Measurements from ENCODE around the gene PPP2R3B.
"Not testable (repeated sequence)": the region's sequence is repeated elsewhere in the genome, so short reads cannot be mapped to it uniquely, and the experiment has no call there.

PPP2R3B gene

DNA sequence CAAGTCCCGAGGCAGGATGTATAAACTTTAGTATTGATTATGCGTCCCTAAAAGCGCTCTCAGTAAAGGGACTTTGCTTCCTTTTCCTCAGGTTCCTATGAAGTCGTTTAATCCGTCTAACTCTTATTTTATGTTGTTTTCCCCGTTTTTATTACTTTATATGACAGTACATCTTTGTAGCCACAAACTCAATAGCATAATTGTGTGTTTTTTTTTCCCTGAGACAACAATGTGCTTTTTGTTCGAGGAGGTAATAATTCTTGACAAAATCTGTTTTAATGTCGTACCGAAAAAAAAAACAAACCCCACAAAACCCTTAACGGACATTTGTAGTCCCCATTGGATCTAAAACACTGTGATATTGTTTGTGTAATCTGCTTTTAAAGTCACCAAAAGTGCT is 17.9 kb upstream of the PPP2R3B start:
- DNase-seq = no peak

DNA sequence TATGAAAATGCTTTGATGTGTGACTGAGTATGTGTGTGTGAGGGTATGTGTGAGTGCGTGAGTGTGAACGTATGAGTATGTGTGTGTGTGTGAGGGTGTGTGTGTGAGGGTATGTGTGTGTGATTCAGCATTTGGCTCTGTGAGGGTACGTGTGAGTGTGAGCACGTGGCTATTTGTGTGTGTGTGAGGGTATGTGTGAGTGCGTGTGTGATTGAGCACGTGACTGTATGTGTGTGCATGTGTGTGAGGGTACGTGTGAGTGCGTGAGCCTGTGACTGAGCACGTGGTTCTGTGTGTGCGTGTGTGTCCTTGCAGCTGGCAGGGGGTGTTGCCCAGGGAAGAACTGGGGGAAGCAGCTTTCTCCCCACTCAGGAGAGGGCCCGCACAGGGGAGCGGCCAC is 16.1 kb upstream of the PPP2R3B start:
- DNase-seq = no peak

DNA sequence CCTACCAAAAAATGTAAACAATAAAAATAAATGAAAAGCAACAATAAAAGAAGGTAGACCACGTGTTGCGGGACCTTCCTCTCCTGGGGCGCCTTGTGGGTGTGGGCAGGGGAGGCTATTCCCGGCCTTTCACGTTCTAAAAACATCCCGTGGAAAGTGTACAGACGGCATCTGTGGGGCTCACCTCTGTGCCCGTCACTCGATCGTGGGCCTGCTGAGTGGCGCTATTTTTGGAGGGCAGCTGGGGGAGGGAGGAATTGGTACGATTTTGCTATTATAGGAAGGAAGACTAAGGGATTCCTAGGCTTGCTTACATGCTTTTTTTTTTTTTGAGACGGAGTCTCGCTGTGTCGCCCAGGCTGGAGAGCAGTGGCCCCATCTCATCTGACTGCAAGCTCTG is 13.6 kb upstream of the PPP2R3B start:
- no peak for DNase-seq

DNA sequence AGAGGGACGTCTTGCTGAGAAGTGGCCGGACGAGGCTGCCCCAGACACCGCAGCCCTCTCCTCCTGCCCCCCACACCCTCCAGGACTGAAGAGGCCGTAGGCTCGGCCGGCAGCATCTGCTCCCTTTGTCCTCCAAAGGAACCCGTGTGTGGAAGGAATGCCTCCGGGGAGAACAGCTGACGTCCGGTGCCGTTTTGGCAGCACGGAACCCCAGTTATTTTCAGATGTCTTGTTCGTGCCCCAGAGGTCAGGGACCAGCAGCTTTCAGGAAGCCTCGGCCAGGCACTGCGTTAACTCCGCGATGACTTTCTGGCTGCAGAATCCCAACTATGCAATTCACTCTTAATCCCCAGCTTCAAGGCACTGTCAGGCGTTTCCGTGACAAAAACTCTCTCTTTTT is 10.9 kb upstream of the PPP2R3B start:
- no peak for DNase-seq

DNA sequence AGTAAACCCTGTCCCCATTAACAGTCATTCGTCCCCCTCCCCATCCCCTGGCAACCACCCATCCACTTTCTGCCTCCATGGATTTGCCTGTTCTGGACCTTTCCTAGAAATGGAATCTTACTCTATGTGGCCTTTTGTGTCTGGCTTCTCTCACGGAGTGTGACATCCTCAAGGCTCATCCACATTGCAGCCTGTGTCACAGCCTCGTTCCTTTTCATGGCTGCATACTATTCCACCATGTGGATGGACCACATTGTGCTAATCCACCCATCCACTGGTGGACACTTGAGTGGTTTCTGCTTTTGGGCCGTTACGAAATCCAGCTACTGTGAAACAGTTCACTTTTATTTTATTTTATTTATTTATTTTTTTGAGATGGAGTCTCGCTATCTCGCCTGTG is 8.1 kb upstream of the PPP2R3B start:
- no peak for DNase-seq

DNA sequence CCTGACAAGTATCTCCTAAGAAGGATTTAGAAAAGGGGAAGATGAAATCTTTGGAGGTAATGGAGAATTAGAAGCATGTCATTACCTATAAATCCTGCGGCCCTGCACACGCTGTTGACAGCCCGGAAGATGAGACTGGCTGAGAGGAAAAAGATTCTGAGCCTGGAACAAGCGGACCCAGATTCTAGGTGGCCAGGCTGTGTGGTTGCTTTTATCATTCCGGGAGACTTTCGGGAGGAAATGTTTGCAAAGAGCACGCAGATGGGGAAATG is 5.8 kb upstream of the PPP2R3B start:
- DNase-seq = no peak

DNA sequence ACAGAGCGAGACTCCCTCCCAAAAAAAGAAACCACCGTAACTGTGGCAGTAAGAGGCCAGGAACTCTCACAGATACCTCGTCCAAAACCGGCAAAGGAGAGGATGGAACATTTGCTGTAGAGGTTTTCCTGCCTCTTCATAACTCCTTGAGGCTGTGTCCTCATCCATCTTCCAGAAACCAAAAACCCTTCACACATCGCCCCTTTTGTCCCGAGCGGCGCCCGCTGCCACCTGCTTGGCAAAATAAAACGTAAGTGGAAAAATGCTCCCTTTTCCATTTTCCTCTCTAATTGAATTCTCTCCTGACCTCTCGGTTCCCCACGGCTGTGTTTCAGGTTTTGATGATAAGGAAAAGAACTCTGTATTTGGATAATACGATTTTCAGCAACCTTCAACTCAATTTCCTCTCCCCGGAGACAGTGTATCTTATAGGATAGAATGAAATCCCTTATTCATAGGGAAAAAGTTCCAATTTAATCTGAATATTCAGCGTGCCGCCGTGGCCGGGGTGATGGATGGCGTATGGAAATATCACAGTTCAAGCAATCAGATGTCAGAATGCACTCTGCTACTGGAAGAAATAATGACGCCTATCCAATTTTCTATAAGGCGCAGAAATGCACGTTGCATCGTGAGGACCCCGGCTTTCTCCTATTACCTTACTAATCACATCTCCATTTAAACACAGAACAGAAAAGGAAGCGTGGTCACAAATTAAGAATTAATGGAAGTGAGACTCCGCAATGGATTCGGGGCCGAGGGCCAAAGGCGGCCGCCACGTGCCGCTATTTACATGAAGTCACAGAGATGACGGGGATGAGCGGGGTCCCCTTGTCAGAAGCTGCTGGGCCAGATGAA is 5.2 kb upstream of the PPP2R3B start:
- DNase-seq = no peak

DNA sequence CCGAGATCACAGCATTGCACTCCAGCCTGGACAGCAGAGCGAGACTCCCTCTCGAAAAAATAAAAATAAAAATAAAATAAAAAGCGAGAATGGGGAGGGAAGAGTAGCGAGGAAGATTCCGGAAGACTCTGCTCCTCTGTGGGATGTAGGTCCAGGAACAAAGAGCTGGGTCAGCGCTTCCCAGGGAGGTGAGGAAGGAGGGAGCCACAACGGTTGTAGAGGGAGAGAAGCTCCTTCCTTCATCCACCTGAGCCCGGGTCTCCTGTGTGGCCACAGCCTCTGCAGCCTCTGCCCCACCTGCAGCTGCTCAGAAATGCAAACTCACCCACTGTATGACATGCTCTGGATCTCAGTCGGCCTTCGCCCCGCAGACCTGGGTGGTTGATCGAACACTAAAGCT is 3.8 kb upstream of the PPP2R3B start:
- no peak for DNase-seq

DNA sequence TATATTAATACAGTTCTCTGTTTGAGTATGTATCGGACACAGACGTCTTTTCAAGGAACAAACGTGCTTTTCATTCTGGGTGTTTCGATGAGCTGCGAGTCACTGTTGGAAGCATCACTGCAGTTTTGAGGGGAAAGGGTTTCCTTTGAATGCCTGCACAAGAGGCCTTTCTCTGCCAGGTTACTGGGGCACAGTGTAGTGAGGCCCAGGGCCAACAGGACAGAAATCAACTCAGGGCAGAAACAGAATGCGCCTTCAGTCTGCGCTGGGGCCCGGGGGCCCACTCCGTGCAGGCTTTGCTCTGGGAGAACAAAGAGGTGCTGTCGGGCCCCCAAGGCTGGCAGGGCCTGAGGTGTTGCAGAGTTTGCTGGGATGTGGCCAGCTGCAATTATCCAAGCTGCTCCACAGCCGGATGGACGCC is 2.3 kb upstream of the PPP2R3B start:
- no peak for DNase-seq

DNA sequence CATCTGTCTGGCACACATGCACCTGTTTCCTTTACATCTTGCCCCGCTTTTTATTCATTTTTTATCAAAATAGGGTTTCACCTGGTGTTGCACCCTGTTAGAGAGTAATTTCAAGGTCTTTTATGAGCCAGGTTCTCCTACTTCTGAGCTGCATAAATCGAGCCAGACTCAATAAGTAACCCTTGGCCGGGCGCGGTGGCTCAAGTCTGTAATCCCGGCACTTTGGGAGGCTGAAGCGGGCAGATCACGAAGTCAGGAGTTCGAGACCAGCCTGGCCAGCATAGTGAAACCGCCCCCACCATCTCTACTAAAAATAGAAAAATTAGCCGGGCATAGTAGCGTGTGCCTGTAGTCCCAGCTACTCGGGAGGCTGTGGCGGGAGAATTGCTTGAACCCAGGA is 1.0 kb upstream of the PPP2R3B start:
- DNase-seq = no peak

DNA sequence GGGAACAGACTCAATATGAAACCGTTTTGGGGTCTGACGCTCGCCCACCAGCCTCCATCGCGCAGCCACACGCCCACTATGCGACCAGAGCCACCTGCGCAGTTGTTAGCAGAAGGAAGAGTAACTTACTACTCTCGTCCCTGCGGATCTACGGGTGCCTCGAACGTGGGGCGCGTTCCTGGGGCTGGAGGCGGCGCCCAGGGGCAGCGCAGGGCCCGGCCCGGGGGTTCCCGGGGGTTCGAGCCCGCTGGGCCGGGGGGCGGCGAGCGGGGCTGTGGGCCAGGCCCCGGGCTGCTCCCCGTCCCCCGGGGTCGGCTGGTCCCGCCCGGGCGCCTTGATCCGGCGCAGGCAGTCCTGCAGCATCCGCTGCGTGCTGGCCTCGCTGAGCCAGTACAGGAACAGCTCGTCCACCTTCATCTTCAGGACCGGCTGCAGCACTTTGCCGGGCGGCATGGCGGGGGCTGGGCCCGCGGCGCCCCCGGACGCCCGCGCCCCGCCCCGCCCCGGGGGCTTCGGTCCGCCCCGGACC is 404 bp downstream of the PPP2R3B start:
- DNase-seq = no peak

DNA sequence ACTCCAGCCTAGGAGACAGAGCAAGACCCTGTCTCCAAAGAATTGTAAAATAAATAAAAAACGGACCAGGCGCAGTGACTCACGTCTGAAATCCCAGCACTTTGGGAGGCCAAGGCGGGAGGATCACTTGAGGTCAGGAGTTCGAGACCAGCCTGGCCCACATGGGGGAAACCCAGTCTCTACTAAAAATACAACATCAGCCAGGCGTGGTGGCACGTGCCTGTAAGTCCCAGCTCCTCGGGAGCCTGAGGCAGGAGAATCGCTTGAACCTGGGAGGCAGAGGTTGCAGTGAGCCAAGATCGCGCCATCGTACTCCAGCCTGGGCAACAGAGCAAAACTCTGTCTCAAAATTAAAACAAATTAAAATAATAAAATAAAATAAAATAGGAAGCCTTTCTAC is 971 bp downstream of the PPP2R3B start:
- not testable (repeated sequence) for DNase-seq

DNA sequence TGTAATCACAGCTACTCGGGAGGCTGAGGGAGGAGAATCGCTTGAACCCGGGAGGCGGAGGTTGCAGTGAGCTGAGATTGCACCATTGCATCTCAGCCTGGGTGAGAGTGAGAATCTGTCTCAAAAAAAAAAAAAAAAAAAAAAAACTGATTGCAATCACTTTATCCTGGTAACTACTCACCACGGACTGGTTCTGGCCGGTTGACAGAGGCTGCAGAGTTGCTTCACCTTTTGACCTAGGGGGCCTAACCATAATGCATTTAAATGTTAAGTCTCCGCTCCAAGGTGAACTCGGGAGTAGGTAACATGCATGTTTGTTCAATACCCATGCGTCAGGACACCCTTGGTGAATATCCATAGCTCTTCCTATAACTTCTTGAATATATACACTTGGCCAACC is 1.8 kb downstream of the PPP2R3B start:
- no peak for DNase-seq

DNA sequence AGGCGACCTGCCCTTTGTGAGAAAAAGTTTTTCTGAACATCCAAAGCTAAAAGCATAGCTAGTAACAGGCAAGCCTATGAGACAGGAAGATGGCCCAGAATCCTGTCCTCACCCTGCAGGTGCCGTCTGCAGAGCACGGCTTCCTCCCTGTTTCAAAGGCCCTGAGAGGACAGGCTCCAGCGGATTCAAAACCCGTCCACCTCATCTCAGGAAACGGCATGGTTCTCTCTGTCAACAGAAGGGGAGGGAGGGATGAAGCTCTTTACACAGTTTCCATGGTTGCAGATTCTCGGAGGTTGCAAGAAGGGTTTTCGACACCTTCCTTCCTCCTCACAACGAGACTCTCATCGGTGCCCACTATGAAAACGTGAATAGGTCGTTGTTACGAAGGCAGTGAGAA is 8.3 kb downstream of the PPP2R3B start:
- no peak for DNase-seq

DNA sequence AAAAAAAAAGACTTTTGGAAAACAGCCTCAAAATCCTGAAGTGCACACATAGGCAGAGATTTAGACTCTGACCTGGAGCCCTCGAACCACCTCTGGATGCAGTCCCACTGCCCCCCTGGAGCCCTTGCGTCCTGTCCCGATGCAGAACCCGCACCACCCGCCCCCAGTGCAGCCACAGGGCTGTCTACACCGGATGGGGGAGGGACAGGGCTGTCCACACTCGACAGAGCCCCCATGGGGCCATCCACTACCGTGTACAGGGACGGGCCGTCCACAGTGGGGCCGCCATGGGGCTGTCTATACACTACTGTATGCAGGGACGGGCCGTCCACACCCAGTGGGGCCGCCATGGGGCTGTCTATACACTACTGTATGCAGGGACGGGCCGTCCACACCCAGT is 10.5 kb downstream of the PPP2R3B start:
- DNase-seq = not testable (repeated sequence)

DNA sequence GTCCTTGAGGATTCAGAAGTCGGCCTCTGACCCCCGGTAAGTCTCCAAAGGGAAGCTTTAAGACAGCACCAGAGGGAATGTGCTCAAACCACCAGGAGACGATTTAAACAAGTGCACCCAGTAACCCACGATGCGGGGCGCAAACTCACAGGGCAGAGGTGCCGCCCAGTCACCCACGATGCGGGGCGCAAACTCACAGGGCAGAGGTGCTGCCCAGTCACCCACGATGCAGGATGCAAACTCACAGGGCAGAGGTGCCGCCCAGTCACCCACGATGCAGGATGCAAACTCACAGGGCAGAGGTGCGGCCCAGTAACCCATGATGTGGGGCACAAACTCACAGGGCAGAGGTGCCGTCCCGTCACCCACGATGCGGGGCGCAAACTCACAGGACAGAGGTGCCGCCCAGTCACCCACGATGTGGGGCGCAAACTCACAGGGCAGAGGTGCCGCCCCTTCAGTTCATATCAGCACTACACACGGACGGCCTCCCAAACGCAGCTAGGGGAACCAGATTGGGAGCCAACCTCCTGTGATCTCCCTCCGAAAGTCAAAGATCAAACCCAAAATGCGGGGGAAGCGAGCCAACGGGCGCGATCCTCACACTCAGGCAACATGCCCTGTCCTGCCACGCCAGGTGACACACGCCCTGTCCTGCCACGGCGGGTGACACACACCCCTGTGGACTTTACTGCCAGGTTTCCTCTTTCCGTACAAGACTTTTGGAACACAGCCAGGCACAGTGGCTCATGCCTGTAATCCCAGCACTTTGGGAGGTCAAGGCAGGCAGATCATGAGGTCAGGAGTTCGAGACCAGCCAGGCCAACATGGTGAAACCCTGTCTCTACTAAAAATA is 11.3 kb downstream of the PPP2R3B start:
- DNase-seq = no peak

DNA sequence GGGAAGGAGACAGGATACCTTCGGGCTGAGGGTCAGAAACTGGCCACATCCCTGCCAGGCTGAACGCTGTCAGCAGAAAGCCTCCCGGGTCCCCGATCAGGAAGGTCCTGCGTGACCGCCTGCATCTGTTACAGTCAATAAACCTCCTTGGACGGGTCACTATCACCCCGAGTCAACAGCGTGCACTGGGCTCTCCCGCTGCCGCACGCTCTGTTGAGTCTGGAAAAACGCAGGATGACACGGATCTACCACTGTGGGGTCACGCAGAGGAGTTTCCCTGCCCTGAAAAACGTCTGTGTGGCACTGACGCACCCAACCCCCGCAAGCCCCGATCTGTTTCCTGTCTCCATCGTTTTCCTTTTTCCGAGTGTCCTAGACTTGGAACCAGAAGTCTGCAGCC is 12.1 kb downstream of the PPP2R3B start:
- no peak for DNase-seq

DNA sequence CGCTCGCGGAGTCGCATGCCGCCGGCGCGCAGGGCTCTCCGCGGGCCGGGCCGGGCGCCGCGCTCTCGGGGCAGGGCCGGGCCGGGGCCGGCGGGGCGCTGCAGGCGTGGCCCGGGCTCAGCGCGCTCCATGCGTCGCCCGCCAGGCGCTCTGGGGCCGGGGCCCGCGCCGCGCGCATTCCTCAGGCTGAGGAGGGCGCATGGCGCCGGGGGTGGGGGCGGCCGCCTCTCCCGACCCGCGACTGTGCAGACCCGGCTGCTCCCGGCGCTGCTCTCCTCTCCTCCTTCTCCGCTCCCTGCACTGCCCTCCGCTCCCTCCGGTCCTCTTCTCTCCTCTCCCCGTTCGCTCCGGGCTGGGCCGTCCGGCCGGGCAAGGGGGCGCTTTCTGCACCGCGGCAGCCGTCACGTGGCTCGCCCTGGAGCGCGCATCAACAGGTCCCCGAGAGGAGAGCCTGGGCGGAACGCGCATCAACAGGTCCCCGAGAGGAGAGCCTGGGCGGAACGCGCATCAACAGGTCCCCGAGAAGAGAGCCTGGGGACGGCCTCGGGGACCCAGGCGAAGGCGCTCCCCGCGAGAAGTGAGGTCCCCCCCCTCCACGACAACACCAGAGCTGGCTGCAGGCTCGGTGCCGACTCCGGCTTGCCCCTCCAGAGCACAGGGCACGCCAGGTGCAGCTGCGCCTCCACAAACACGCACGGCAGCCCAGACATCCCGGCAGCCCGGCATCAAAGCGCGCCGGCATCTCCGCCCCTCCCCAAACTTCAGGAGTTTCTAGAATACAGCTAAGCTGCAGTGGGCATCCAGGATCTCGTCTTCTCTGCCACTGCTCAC is 12.9 kb downstream of the PPP2R3B start:
- no peak for DNase-seq

DNA sequence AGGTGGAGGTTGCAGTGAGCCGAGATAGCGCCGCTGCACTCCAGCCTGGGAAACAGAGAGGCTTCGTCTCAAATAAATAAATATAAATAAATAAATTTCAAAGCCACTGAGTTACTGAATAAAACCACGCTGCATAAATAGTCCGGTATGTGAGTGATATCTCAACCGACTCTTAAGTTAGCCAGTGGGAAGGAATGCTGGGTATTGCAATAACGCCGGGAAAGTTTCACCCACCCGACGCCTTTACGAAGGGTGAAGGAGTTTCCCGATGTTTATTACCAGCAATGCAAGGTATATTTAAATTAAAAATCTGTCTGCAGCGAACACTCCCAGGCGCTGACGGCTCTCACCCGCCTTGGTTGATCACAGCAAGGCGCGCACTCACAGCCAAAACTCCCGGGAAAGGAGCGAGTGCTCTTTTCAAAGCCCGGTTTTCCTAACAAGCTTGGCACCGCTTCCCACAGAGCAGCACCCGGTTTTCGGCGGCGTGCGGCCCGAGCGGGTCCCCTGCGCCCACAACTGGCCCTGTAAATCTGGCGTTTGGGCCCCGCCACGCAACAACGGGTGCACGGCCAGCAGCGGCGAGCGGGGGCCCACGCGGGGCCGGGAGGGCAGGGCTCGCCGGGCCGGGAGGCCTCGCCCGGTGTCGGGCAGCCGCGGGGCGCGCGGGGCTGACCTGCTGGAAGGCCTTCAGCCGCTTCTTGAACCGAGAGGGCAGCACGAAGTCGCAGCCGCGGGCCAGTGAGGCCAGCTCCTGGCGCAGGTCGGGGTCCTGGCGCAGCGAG is 13.7 kb downstream of the PPP2R3B start:
- DNase-seq = no peak

DNA sequence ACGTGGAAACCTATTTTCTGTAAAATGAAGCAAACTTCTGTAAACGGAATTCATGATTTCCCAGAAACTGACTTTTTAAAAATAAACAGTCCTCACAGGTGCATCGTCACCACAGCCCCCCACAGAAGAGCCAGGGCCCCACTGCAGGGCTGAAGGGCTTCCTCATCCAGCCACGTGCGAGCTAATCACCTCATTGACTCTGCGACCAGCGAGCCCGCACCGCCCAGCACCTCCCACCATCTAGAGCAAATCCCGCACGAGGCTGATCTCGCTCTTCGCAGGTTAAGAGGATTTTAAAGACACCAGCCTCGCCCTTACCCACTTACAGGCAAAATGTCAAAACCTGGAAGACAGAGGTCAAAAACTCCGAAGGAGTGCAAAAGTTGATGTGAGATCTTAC is 14.8 kb downstream of the PPP2R3B start:
- no peak for DNase-seq

DNA sequence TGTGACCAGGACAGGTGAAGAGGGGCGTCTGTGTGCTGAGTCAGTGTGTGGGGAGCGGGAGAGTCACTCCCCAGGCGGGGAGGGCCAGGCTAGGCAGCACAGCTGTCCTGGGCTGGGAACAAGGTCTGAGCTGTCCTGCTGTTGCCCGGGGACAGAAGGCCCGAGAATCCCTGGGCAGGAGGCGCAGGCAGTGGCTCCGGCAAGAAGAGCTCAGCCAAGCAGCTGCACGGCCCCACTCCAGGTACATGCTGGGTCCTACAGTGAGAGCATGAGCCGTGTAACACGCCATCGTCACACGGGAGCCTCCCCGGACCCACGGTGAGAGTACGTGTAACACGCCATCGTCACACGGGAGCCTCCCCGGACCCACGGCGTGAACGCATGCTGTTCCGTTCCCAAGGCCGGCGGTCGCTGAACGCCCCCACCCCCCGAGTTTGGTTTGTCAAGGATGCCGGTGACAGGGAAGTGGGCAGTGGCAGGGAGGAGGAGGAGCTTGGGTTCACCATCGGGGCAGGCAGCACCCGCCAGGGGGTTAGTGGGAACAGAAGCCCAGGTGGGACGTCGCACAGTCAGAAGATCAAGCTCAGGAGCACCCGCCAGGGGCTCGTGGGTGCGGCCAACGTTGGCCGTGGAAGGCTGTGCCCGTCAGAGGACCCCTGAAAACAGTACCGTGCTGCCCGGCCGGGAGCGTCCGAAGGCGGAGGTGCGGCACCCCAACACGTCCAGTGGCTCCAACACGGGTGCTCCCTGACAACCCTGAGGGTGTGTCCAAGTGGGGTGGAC is 15.6 kb downstream of the PPP2R3B start:
- DNase-seq = no peak
